Ishikawa (cell line): ENCODE results near the gene DGKE.

ENCODE experiments used
- CEBPB ChIP-seq: IDR thresholded peaks from 2 replicates; pipeline ENCODE4 v1.6.1; 2012
- CREB1 ChIP-seq: IDR thresholded peaks from 2 replicates; pipeline ENCODE4 v1.6.1; 2012; ENCODE audit warnings: low read depth
- EGR1 ChIP-seq: IDR thresholded peaks from 2 replicates; pipeline ENCODE4 v1.6.1; 2012
- EP300 ChIP-seq: IDR thresholded peaks from 2 replicates; pipeline ENCODE4 v1.6.1; 2012; ENCODE audit warnings: borderline replicate concordance
- FOXM1 ChIP-seq: IDR thresholded peaks from 2 replicates; pipeline ENCODE4 v1.6.1; 2012; ENCODE audit warnings: low read depth, borderline replicate concordance
- MAX ChIP-seq: IDR thresholded peaks from 2 replicates; pipeline ENCODE4 v1.6.1; 2012
- NFIC ChIP-seq: IDR thresholded peaks from 2 replicates; pipeline ENCODE4 v1.6.1; 2012
- RAD21 ChIP-seq: IDR thresholded peaks from 2 replicates; pipeline ENCODE4 v1.6.1; 2012; ENCODE audit warnings: low read depth
- TAF1 ChIP-seq: IDR thresholded peaks from 2 replicates; pipeline ENCODE4 v1.6.1; 2012; ENCODE audit warnings: low read depth, mild to moderate bottlenecking
- TCF12 ChIP-seq: IDR thresholded peaks from 2 replicates; pipeline ENCODE4 v1.6.1; 2012; ENCODE audit warnings: low read depth
- TEAD4 ChIP-seq: IDR thresholded peaks from 2 replicates; pipeline ENCODE4 v1.6.1; 2012
- USF1 ChIP-seq: IDR thresholded peaks from 2 replicates; pipeline ENCODE4 v1.6.1; 2012
- YY1 ChIP-seq: IDR thresholded peaks from 2 replicates; pipeline ENCODE4 v1.6.1; 2012; ENCODE audit warnings: low read depth
- ZBTB7A ChIP-seq: IDR thresholded peaks from 2 replicates; pipeline ENCODE4 v1.6.1; 2012; ENCODE audit warnings: low read depth
- TF ChIP-seq, protein P1 (sequence below): IDR thresholded peaks from 2 replicates; pipeline ENCODE4 v1.6.1; 2012; ENCODE audit warnings: low read depth, mild to moderate bottlenecking

DGKE gene

GRCh38 chr17:56809820-56810179 lies 24.2 kb upstream of the DGKE start:
- TF ChIP-seq YY1 (no peak), MAX (no peak), CREB1 (no peak), ZBTB7A (no peak), TCF12 (no peak)

DNA sequence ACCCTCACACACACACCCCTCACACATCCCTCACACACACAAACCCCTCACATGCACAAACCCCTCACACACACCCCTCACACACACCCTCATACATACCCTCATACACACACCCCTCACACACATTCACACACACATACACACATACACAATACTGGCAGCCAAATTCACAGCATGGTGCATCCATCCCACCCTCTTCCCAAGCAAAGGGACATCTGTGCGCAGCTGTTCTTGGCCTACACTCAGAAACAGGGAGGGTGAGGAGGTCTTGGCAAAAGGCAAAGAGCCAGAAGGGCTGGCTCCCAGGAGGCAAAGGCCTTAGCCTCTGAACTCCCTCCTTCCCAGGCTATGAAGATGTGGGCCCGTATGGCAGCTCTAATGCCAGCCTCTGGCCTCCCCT lies 23.6 kb upstream of the DGKE start:
- TF ChIP-seq EGR1 (no peak), USF1 (no peak), TEAD4 (no peak), TCF12 (no peak), RAD21 (no peak), CREB1 (no peak)
- TF ChIP-seq, protein P1, sequence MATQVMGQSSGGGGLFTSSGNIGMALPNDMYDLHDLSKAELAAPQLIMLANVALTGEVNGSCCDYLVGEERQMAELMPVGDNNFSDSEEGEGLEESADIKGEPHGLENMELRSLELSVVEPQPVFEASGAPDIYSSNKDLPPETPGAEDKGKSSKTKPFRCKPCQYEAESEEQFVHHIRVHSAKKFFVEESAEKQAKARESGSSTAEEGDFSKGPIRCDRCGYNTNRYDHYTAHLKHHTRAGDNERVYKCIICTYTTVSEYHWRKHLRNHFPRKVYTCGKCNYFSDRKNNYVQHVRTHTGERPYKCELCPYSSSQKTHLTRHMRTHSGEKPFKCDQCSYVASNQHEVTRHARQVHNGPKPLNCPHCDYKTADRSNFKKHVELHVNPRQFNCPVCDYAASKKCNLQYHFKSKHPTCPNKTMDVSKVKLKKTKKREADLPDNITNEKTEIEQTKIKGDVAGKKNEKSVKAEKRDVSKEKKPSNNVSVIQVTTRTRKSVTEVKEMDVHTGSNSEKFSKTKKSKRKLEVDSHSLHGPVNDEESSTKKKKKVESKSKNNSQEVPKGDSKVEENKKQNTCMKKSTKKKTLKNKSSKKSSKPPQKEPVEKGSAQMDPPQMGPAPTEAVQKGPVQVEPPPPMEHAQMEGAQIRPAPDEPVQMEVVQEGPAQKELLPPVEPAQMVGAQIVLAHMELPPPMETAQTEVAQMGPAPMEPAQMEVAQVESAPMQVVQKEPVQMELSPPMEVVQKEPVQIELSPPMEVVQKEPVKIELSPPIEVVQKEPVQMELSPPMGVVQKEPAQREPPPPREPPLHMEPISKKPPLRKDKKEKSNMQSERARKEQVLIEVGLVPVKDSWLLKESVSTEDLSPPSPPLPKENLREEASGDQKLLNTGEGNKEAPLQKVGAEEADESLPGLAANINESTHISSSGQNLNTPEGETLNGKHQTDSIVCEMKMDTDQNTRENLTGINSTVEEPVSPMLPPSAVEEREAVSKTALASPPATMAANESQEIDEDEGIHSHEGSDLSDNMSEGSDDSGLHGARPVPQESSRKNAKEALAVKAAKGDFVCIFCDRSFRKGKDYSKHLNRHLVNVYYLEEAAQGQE: no peak

GRCh38 chr17:56810891-56811775 lies 22.8 kb upstream of the DGKE start:
- TF ChIP-seq TCF12 (no peak), TEAD4 (no peak), EP300 (no peak), FOXM1 (no peak), NFIC (no peak), CEBPB (no peak), USF1 (no peak), EGR1 (no peak), YY1 (no peak), TAF1 (no peak)
- TF ChIP-seq, protein P1: no peak

- TF ChIP-seq ZBTB7A (no peak), CEBPB (no peak), FOXM1 (no peak), EP300 (no peak), MAX (no peak), TAF1 (no peak), USF1 (no peak), YY1 (no peak), NFIC (no peak), RAD21 (no peak), CREB1 (no peak), TEAD4 (no peak)
- TF ChIP-seq, protein P1: no peak
Observed at GRCh38 chr17:56812901-56813388, 21.0 kb upstream of the DGKE start.

DNA sequence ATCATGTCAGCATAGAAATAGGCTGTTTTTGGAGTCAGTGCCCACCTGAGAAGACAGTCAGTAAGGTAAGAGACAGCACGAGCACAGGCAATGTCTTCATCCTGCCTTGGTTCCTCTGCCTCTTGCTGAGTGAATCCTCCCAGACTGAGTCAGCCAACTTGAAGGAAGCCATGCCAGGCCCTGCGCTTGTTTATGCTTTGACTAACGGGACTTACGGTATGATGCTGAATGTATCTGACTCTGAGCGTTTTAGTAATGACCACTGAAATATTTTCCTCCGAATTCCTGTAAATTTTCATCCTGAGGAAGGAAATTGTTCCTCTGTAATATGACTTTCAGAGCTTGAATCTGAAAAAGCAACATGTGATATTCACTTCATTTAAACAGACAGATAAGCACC lies 18.2 kb upstream of the DGKE start:
- TF ChIP-seq FOXM1: no peak
- no peak for TF ChIP-seq TEAD4
